T-helper 2 cell treated with Interferon-gamma antibody and Interleukin-4, amounts not matched to agents 100 ng/mL and 5 ng/mL, for 36 hours (primary cell): Measurements from ENCODE around the gene MMP3. TPM values are rescaled to one million over a fixed set of nuclear protein-coding genes. Genes with fewer than 3 reads are reported as not detected.

Source experiments
- intact Hi-C: fragments of 100-400 bp; cut with micrococcal nuclease; formaldehyde crosslinking; loops from one replicate; pipeline ENCODE4 v1.15.1; 2023
- total RNA-seq: library from RNA; stranded (reverse); gene quantifications from 2 replicates; pipeline ENCODE4 v1.2.3, GENCODE V29; 2022

The MMP3 gene
- total RNA-seq, 1 donor from 2014 or later, result not detected

DNA sequence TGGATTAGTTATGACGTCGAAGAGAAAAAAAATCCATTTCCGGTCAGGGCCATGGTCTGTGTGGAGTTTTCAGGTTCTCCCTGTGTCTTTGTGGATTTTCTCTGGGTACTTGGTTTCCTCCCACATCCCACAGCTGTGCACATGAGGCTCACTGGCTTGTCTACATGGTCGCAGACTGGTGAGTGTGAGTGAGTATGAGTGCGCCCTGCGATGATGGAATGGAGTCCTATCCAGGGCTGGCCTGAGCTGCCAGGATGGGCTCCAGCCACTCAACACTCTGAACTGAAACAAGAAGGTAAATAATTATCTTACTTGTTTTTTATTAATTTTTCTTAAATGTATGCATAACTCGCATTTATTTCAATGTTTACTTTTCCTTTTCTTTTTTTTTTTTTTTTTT, 10.8 kb downstream of the MMP3 start:
- intact Hi-C loops, result no loop called here

DNA sequence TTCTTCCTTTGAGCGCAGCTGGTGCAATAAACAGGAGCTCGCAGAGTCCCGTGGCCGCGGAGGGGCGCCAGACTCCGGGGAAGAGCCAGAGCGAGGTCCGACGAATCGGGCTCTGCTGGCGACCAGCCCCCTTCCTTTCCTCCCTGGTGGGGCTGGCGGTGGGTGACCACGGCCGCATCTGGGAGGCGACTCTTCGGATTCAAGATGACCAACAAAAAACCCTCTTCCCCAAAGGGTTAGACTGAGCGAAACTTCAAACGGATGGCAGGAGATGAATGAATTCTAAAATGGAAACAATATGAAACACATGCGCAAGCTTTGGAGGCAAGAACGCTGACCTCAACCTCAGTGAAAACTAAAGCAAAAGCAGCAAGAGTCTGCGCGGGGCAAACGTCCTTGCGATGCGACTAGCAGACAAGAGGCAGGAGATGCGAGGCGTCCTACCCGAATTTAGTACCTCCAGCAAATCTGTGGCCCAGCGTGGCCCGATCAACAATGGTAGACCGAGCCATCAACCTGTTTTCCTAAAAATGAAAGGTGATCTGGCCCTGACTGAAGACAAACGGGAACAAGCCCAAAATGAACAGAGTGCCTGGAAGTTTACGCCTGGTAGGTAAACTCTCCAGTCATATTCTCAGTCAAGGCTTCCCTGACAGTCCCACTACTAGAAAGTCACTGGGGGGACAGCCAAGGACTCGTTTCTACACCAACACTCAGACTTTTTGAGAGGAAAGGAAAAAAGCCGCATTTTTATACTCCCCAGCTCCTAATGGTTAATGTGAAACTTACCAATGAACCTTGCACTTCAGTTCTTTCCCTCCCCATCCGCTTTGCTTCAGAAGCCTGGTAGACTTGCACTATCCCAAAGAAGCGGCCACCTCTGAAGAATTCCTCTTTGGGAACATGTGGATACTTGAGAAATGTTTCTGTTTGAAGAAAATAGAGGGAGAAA, 11.6 kb downstream of the MMP3 start:
- intact Hi-C loops, result no loop called here

GRCh38 chr11:102831128-102831488, 12.3 kb downstream of the MMP3 start:
- intact Hi-C loops, result no loop called here

DNA sequence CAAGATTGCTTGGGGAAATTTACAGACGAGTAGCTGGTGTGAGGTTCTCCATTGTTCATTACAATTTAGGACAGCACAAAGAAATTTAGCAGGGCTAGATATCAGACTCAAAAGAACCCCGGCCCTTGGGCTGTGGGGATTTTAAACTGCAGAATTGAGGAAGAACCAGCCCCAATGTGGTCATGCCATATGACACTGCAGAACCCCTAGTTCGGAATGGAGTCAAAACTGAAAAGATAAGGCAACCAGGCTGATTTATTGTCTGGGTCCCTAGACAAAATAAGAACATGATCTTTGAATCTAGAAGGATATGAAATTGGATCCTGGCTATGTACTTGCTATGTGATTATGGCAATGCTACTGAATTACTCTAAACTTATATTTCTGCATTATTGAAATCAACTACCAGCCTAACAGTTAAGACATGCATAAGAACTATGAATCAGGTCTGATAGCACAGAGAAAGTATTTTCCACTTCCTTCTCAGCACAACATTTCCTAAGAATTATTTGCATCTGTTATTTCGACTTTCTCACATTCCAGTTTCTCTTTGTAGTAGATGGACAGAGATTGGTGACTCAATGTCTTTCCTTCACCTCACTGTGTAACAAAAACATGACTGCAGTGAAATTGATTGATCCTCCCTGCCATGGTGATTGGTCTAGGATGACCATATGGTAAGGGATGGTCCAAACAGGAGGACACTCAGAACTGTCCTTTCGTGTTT, 13.2 kb downstream of the MMP3 start:
- intact Hi-C loops, result no loop called here

DNA sequence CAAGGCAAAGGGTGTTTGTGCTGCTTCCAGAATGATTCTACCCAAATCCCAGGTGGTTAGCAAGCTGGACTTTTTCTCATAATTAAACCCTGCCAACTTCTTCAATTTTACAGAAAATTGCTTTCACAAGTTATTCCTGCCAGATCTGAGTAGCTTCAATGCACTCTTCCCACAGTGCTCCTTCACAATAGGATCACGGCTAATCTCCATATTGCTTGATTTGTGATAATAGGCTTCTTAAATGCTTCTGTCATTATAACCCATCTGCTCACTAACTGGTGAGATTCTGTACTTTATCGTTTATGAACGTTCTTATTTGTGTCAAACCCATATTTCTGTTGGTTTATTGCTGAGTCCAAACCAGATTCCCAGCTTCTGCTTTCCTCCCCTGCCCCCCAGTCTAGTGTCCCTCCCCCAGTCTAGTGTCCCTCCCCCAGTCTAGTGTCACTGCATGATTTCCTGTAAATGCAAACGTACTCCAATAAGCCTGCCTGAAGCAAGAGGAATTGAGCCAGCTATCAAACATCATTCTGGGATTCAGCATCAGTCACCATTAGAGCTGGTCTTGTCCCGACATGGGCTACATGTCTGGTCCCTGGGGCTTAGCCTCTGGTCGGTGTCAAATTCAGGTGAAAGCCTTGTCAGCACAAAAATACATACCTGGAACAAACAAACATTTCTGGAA, 14.0 kb downstream of the MMP3 start:
- intact Hi-C loops, result no loop called here

- intact Hi-C loops, result no loop called here
Measured at GRCh38 chr11:102824556-102824955, 18.9 kb downstream of the MMP3 start.

GRCh38 chr11:102819491-102819890, 23.9 kb downstream of the MMP3 start:
- intact Hi-C loops, result no loop called here

DNA sequence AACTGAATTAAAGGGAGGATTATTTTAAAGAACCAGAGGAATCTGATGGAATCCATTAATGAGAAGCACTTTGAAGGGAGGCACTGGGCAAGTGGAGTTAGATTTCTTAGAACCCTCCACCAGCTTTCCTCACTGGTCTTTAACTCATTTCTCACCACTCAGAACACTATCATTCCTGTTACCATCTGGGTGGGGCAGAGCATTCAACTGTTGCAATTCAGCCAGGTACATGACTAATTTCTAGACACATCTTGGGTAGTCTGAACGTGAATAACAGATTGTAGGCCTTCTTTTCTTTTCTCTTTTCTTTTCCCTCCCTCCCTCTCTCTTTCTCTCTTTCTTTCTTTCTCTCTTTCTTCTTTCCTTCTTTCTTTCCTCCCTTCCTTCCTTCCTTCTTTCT, 29.9 kb downstream of the MMP3 start:
- intact Hi-C loops, result no loop called here

DNA sequence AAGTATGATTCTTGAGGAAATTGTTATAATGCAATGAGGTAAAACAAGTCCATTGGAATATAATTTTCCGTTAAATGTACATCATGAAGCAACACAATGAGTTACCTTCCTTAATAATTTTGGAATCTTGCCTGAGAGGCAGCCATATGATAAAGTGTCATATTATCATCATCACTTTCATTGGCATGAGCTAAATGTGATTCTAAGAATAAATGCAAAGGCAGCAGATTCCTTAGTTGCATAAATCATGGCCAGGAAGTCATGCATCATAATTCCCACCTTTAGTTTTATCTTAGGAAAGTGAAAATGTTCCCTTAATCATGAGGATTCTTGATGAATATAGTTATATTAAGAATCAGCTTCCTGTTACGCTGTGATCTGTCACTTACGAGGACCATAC, 31.2 kb downstream of the MMP3 start:
- intact Hi-C loops, result no loop called here

DNA sequence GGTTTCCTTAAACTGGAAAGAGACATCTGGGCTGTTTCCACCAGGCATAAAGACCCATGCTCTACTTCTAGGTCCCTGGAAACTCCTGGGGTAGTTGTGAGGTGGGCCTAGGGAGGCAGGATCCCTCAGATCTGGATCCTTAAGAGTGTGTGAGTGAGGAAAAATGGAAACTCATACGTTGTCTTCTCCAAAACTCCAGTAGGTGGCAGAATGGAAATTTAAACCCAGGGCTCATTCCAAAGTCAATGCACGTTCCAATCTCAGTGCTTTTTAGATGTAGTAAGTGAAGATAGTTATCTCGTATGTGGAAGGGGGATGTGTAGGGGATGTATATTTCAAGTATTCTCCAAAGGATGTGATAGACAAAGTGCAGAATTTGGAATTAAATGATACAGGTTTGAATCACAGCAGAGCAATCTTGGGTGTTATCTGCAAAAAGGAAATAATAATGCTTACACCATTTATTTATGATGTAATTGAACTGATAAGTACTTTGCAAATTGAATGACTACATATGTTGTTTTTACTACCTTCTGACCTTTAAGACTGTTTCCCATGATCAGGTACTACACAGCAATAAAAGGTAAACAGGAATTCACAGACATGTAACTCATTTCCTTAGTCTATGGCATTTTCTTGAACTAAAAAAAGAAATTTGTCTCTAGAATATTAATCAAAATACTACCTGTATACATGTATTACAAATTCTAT, 32.3 kb downstream of the MMP3 start:
- intact Hi-C loops, result no loop called here

DNA sequence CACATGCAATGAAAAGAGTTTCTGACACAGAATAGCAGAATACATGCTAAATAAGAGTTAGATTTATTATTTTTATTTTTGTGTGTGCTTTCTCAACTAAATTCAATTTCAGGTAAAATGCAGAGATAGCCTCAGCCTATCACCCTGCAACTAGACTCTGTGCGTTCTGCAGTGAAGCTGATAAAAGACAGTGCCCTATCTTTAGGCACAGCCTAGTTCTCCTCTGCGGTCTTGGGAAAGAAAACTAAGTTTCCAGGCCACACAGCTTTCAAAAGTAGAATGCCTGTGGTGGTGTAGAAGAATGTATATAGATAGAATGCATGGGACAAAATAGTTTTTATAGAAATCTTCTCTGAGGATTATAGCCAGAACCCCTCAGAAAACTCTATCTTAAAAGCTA, 33.4 kb downstream of the MMP3 start:
- intact Hi-C loops, result no loop called here

DNA sequence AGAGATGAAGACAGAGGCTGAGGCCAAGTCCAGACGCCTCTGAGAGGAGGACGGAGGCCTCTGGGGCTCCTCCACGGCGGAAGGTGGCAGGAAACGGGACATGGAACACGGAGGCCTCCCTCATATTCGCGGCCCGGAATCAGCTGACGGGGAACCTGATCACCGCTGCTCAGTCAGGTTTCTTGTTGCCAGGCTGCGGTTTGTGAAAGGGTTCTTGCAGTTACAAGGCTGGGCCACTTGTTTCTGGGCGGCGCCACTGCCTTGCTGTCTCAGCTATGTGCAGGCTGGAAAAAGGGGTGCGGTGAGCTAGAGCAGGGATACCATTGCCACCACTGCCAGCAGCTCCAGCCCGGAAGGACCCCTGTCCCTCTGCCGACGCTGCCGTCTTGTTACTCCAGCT, 35.5 kb downstream of the MMP3 start:
- intact Hi-C loops, result no loop called here

DNA sequence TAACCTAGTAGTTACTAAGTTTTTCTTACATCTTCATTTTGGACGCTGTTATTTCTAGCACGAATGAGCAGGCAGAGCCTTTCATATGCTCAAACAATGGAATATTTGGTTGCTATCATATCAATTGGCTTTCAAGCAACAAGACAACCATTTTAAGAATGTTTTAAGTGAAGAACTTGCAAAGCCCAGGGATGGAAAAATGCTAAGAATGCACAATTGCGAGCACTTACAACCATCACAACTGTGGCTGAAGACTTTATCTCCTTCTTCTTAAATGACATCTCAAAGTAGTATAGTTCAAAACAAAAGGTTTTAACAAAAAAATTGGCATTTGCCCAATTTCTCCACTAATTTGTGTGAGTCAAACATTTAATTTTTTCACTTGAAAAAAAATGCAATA, 37.1 kb downstream of the MMP3 start:
- intact Hi-C loops, result no loop called here

GRCh38 chr11:102802341-102802740, 41.1 kb downstream of the MMP3 start:
- intact Hi-C loops, result no loop called here

DNA sequence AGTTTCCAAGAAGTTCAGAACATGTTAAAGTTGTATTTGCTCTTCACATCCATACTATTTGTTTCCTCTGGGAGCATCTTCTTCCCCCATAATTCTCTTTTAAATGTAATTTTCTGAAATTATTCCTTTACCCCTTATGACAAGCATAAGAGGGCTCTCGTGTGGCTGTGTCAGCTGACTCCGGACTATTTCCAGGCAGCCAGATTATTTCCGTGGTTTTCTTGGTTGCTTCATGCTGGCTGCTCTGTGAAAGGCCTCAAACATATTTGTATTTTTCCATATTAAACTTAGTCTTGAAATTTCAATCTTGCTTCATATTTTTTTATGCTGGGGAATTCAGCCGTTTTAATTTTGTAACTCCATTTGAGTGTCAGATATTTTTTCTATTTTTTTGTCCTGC, 42.6 kb downstream of the MMP3 start:
- intact Hi-C loops, result no loop called here

GRCh38 chr11:102799681-102800340, 43.6 kb downstream of the MMP3 start:
- intact Hi-C loops, result no loop called here

- intact Hi-C loops, result no loop called here
Measured at GRCh38 chr11:102798012-102798746, 45.2 kb downstream of the MMP3 start, which contains the start of gene MMP1. Gene MMP1, minus strand, starts transcription at chr11:102798160. Its CDS starts 68 bp downstream, at chr11:102798092.

- intact Hi-C loops, result no loop called here
Measured at GRCh38 chr11:102794382-102794781, 49.0 kb downstream of the MMP3 start.

DNA sequence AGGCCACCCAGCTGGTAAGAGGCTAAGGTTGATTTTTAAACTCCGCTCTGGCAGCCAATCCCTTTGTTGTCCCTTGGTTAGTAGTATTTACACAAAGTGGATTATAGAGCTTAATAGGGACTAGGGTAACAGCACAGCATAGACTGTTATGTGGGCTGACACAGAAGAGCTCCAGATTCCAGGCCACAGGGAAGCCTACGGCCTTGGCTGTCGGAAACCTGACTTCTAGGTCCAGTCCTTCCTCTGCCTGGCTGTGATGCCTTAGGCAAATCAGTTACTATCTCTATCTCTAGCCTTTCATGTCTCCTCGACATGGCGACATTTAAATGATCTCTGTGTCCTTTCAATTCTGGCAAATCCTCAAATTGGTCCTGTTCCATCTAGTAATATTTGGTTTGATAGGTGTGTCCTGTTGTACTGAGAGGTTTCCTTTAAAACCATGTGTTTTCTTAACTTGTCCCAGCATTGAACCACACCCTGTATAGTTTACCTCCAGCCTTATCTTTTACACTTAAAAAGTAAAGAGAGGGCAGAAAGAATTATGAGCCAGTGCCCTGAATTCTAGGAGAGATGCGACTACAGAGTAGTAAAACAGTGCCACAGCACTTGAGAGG, 49.6 kb downstream of the MMP3 start:
- intact Hi-C loops, result no loop called here

GRCh38 chr11:102792604-102793003, 50.8 kb downstream of the MMP3 start:
- intact Hi-C loops, result no loop called here
